SK-N-SH (cell line): ENCODE measurements around the gene CTXND1. TPM values are rescaled to one million over a fixed set of nuclear protein-coding genes. Genes with fewer than 3 reads are reported as not detected.

ENCODE experiments used
- CTCF ChIA-PET: fragments of 300-600, 350-600 bp; formaldehyde crosslinking; extraction: SDS; loops from one replicate; lab custom pipeline; 2021; lab: Yijun Ruan, JAX
- POLR2A ChIA-PET: fragments of 350-600 bp; sonication (Branson Sonifier 250); formaldehyde crosslinking; extraction: SDS; loops from one replicate; lab custom pipeline; 2020; ENCODE audit warnings: antibody characterized with exemption, inconsistent platforms; lab: Yijun Ruan, JAX
- DNase-seq: peaks from one replicate; pipeline ENCODE4 v3.0.0; 2012
- H2AFZ ChIP-seq: fragments of 200-600 bp; sonication (generic); 2 replicates; pipeline ENCODE4 v1.8.1; 2016; ENCODE audit warnings: antibody characterized with exemption, mild to moderate bottlenecking, low read depth
- H3F3A ChIP-seq: fragments of 200-600 bp; sonication (generic); replicated peaks from 2 replicates; pipeline ENCODE3; 2016; ENCODE audit warnings: antibody characterized with exemption, mild to moderate bottlenecking; ENCODE audit not compliant: insufficient read depth
- H3K27ac ChIP-seq, 2 experiments: fragments of 200-500 bp in 1 of 2; fragments of 200-600 bp in 1 of 2; sonication (Bioruptor generic) in 1 of 2; sonication (generic), shearing (Covaris generic) in 1 of 2; 2 replicates each; pipeline versions ENCODE4 v1.5.1 to v1.6.1; 2014 to 2016; ENCODE audit warnings: low read depth in 2 of 2, inconsistent platforms in 1 of 2, low read length in 1 of 2, mild to moderate bottlenecking in 1 of 2, mixed read lengths in 1 of 2
- H3K27me3 ChIP-seq: fragments of 200-600 bp; sonication (generic), shearing (Covaris generic); 2 replicates; pipeline ENCODE4 v1.6.1; 2016; ENCODE audit warnings: mixed run types; ENCODE audit not compliant: insufficient read depth
- H3K36me3 ChIP-seq, 2 experiments: fragments of 200-500 bp in 1 of 2; fragments of 200-600 bp in 1 of 2; sonication (Bioruptor generic) in 1 of 2; sonication (generic) in 1 of 2; replicated peaks in 1 of 2; 2 replicates each; pipeline versions ENCODE3 to v1.5.1; 2014 to 2016; ENCODE audit warnings: low read length in 1 of 2, mild to moderate bottlenecking in 1 of 2; ENCODE audit not compliant: insufficient read depth in 2 of 2, control insufficient read depth in 1 of 2
- H3K4me1 ChIP-seq, 2 experiments: fragments of 200-500 bp in 1 of 2; fragments of 200-600 bp in 1 of 2; sonication (Bioruptor generic) in 1 of 2; sonication (generic), shearing (Covaris generic) in 1 of 2; 2 replicates each; pipeline versions ENCODE4 v1.5.1 to v1.6.1; 2014 to 2016; ENCODE audit warnings: low read depth in 1 of 2, low read length in 1 of 2, mixed run types in 1 of 2; ENCODE audit not compliant: insufficient read depth in 2 of 2, control insufficient read depth in 1 of 2
- H3K4me2 ChIP-seq: fragments of 200-600 bp; sonication (generic), shearing (Covaris generic); 2 replicates; pipeline ENCODE4 v1.6.1; 2017; ENCODE audit warnings: mixed run types
- H3K4me3 ChIP-seq, 2 experiments: fragments of 200-500 bp in 1 of 2; fragments of 200-600 bp in 1 of 2; sonication (Bioruptor generic) in 1 of 2; sonication (generic), shearing (Covaris generic) in 1 of 2; 2 replicates each; pipeline versions ENCODE4 v1.5.1 to v1.8.1; 2014 to 2016; ENCODE audit warnings: low read depth in 2 of 2, inconsistent platforms in 1 of 2, low read length in 1 of 2, mild to moderate bottlenecking in 1 of 2, mixed read lengths in 1 of 2, moderate library complexity in 1 of 2
- H3K79me2 ChIP-seq: fragments of 200-600 bp; sonication (generic); 2 replicates; pipeline ENCODE4 v1.8.1; 2017; ENCODE audit warnings: mild to moderate bottlenecking; ENCODE audit not compliant: insufficient read depth
- H3K9ac ChIP-seq: fragments of 200-600 bp; sonication (generic); 2 replicates; pipeline ENCODE4 v1.6.1; 2017; ENCODE audit warnings: mixed run types
- H3K9me2 ChIP-seq: fragments of 200-600 bp; sonication (generic); 2 replicates; pipeline ENCODE4 v1.6.1; 2017; ENCODE audit warnings: mixed run types
- H3K9me3 ChIP-seq: fragments of 200-600 bp; sonication (generic); 2 replicates; pipeline ENCODE4 v1.6.1; 2017; ENCODE audit warnings: mixed run types, mild to moderate bottlenecking, moderate library complexity
- H4K20me1 ChIP-seq: fragments of 200-600 bp; sonication (generic); 2 replicates; pipeline ENCODE4 v1.6.1; 2017; ENCODE audit warnings: mild to moderate bottlenecking, mixed run types; ENCODE audit not compliant: insufficient read depth
- ELF1 ChIP-seq: IDR thresholded peaks from 2 replicates; pipeline ENCODE4 v1.4.0; 2012
- EZH2phosphoT487 ChIP-seq: fragments of 200-600 bp; sonication (generic); IDR thresholded peaks from 2 replicates; pipeline ENCODE4 v1.6.1; 2017; ENCODE audit warnings: low read depth, mixed run types, mild to moderate bottlenecking, antibody characterized with exemption, moderate library complexity, borderline replicate concordance
- FOSL2 ChIP-seq: IDR thresholded peaks from 2 replicates; pipeline ENCODE4 v1.4.0; 2012; ENCODE audit warnings: low read depth, mild to moderate bottlenecking, moderate library complexity, borderline replicate concordance
- FOXM1 ChIP-seq: IDR thresholded peaks from 2 replicates; pipeline ENCODE4 v1.4.0; 2012; ENCODE audit warnings: low read depth, mild to moderate bottlenecking
- GABPA ChIP-seq: IDR thresholded peaks from 2 replicates; pipeline ENCODE4 v1.4.0; 2012; ENCODE audit warnings: low read depth, mild to moderate bottlenecking
- GATA2 ChIP-seq: sonication (generic); formaldehyde crosslinking; IDR thresholded peaks from 2 replicates; pipeline ENCODE4 v1.5.0; 2020; ENCODE audit warnings: mild to moderate bottlenecking, missing genetic modification reagents
- IRF3 ChIP-seq: fragments of 150-350 bp; IDR thresholded peaks from 2 replicates; pipeline ENCODE4 v1.6.1; 2016; ENCODE audit warnings: mild to moderate bottlenecking, low read depth, low read length
- JUND ChIP-seq: IDR thresholded peaks from 2 replicates; pipeline ENCODE4 v1.4.0; 2012
- MEF2A ChIP-seq: IDR thresholded peaks from 2 replicates; pipeline ENCODE4 v1.4.0; 2012; ENCODE audit warnings: low read depth, borderline replicate concordance
- NRF1 ChIP-seq: IDR thresholded peaks from 2 replicates; pipeline ENCODE4 v1.6.1; 2012; ENCODE audit warnings: low read depth, mild to moderate bottlenecking, low read length
- POLR2AphosphoS5 ChIP-seq: IDR thresholded peaks from 2 replicates; pipeline ENCODE4 v1.6.1; 2012; ENCODE audit warnings: low read depth, low read length
- RAD21 ChIP-seq: IDR thresholded peaks from 2 replicates; pipeline ENCODE4 v1.6.1; 2012; ENCODE audit warnings: mild to moderate bottlenecking, low read length
- RXRA ChIP-seq: IDR thresholded peaks from 2 replicates; pipeline ENCODE4 v1.4.0; 2012; ENCODE audit warnings: low read depth, mild to moderate bottlenecking, borderline replicate concordance
- SMC3 ChIP-seq: IDR thresholded peaks from 2 replicates; pipeline ENCODE4 v1.6.1; 2012; ENCODE audit warnings: low read depth, low read length, improper control_type of control experiment
- TAF1 ChIP-seq: IDR thresholded peaks from 2 replicates; pipeline ENCODE4 v1.6.1; 2012; ENCODE audit warnings: low read depth, mild to moderate bottlenecking, low read length, moderate library complexity, borderline replicate concordance
- TEAD4 ChIP-seq: IDR thresholded peaks from 2 replicates; pipeline ENCODE4 v1.4.0; 2012; ENCODE audit warnings: mild to moderate bottlenecking, borderline replicate concordance; ENCODE audit not compliant: insufficient read depth
- USF2 ChIP-seq: fragments of 150-350 bp; IDR thresholded peaks from 2 replicates; pipeline ENCODE4 v1.6.1; 2017; ENCODE audit warnings: antibody characterized with exemption, low read length, low read depth, borderline replicate concordance
- YY1 ChIP-seq: IDR thresholded peaks from 2 replicates; pipeline ENCODE4 v1.4.0; 2012; ENCODE audit warnings: low read depth, mild to moderate bottlenecking
- ZBTB33 ChIP-seq: IDR thresholded peaks from 2 replicates; pipeline ENCODE4 v1.4.0; 2012; ENCODE audit warnings: low read depth, borderline replicate concordance
- WGBS: methylation state at CpG from one replicate; pipeline ENCODE4 v1.1.6; 2017; ENCODE audit warnings: low lambda C conversion rate; 5-methylcytosine and 5-hydroxymethylcytosine counted together
- polyA plus RNA-seq, 3 experiments: library from polyadenylated mRNA; depleted of rRNA; stranded (reverse); fragments of >200 nt; gene quantifications; 2 replicates each; pipeline ENCODE4 v1.2.3, GENCODE V29; 2012
- TF ChIP-seq, protein P1 (sequence below): IDR thresholded peaks from 2 replicates; pipeline ENCODE4 v1.4.0; 2012; ENCODE audit warnings: low read depth, borderline replicate concordance
- TF ChIP-seq, protein P2 (sequence below): IDR thresholded peaks from 2 replicates; pipeline ENCODE4; 2012

CTXND1 gene
- polyA plus RNA-seq, 1 of the 3 experiments (the other 2 are of a cell fraction) = not detected

- Histone ChIP-seq H3K36me3 (no peaks in the 10 kb centered on the region), H3K79me2 (no peaks in the 10 kb centered on the region), H3F3A (no peaks in the 10 kb centered on the region), H3K9ac (no peak overlapping the region), H2AFZ (no peak overlapping the region), H4K20me1 (no peaks in the 10 kb centered on the region), H3K4me1 (no peaks in the 10 kb centered on the region), H3K9me2 (no peaks in the 10 kb centered on the region), H3K4me2 (no peak overlapping the region), H3K27me3 (peaks cover 5% of the 10 kb centered on the region; the same call in 1 of the 2 replicates), H3K4me3 (no peak overlapping the region)
- CTCF ChIA-PET = no interaction called here
- POLR2A ChIA-PET = no interaction called here
- no peak for DNase-seq
- WGBS = 17% methylated on average over 8 of the region's 9 CpGs
- TF ChIP-seq MEF2A = no peak
- TF ChIP-seq USF2 = no peak
- no peak for TF ChIP-seq JUND
- TF ChIP-seq, protein P1, sequence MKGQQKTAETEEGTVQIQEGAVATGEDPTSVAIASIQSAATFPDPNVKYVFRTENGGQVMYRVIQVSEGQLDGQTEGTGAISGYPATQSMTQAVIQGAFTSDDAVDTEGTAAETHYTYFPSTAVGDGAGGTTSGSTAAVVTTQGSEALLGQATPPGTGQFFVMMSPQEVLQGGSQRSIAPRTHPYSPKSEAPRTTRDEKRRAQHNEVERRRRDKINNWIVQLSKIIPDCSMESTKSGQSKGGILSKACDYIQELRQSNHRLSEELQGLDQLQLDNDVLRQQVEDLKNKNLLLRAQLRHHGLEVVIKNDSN = no peak
- TF ChIP-seq IRF3 = no peak
- no peak for TF ChIP-seq RAD21
- TF ChIP-seq NRF1 = no peak
- no peak for TF ChIP-seq RXRA
- TF ChIP-seq, protein P2, sequence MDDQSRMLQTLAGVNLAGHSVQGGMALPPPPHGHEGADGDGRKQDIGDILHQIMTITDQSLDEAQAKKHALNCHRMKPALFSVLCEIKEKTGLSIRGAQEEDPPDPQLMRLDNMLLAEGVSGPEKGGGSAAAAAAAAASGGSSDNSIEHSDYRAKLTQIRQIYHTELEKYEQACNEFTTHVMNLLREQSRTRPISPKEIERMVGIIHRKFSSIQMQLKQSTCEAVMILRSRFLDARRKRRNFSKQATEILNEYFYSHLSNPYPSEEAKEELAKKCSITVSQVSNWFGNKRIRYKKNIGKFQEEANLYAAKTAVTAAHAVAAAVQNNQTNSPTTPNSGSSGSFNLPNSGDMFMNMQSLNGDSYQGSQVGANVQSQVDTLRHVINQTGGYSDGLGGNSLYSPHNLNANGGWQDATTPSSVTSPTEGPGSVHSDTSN = no peak
- no peak for TF ChIP-seq FOXM1
- TF ChIP-seq GATA2 (CRISPR knock-in tag) = no peak
- no peak for TF ChIP-seq GABPA
- no peak for TF ChIP-seq YY1
- TF ChIP-seq SMC3 = no peak
- TF ChIP-seq, all 33 proteins: peak for 0
- Histone ChIP-seq H3K27ac (no peak overlapping the region), H3K9me3 (no peaks in the 10 kb centered on the region)
Measured at GRCh38 chr15:80202641-80203360, 49.2 kb downstream of the CTXND1 start.

- Histone ChIP-seq H3K4me3 (no peak overlapping the region), H3K9me3 (no peaks in the 10 kb centered on the region), H4K20me1 (no peaks in the 10 kb centered on the region), H3K36me3 (no peaks in the 10 kb centered on the region), H3F3A (no peaks in the 10 kb centered on the region), H3K9me2 (no peaks in the 10 kb centered on the region), H3K9ac (no peak overlapping the region), H3K4me2 (no peak overlapping the region), H3K27me3 (peaks cover 5% of the 10 kb centered on the region; the same call in 1 of the 2 replicates), H2AFZ (no peak overlapping the region), H3K27ac (no peak overlapping the region), H3K4me1 (no peaks in the 10 kb centered on the region), H3K79me2 (no peaks in the 10 kb centered on the region)
- WGBS = 50% methylated on average over 1 of the region's 2 CpGs
- POLR2A ChIA-PET = no interaction called here
- DNase-seq = no peak
- CTCF ChIA-PET = no interaction called here
- TF ChIP-seq ZBTB33 (no peak), RAD21 (no peak), JUND (no peak), ELF1 (no peak), USF2 (no peak), FOSL2 (no peak), EZH2phosphoT487 (no peak), POLR2AphosphoS5 (no peak), TEAD4 (no peak), FOXM1 (no peak), TAF1 (no peak)
- TF ChIP-seq, protein P2 = no peak
Measured at GRCh38 chr15:80202016-80202315, 50.0 kb downstream of the CTXND1 start.
